HG02943 (cell line): ENCODE measurements around the gene FBXO24.
"Not testable (repeated sequence)": the region's sequence is repeated elsewhere in the genome, so short reads cannot be mapped to it uniquely, and the experiment has no call there.

Experiments
- ATAC-seq: cut with Tn5 transposase; IDR thresholded peaks from one replicate; pipeline ENCODE4 v1.9.1; 2021; ENCODE audit warnings: mild to moderate bottlenecking, low read depth, moderate library complexity; ENCODE audit not compliant: unreplicated experiment

Gene FBXO24

GRCh38 chr7:100559127-100559526 lies 27.0 kb upstream of the FBXO24 start:
- no peak for ATAC-seq

- ATAC-seq: no peak
Observed at GRCh38 chr7:100561491-100562194, 24.5 kb upstream of the FBXO24 start.

- no peak for ATAC-seq
Observed at GRCh38 chr7:100562195-100563099, 23.7 kb upstream of the FBXO24 start.

GRCh38 chr7:100563100-100563564 lies 23.0 kb upstream of the FBXO24 start:
- no peak for ATAC-seq

GRCh38 chr7:100563809-100564400 lies 22.2 kb upstream of the FBXO24 start:
- ATAC-seq: no peak

- not testable (repeated sequence) for ATAC-seq
Observed at GRCh38 chr7:100564405-100564804, 21.7 kb upstream of the FBXO24 start.

GRCh38 chr7:100565133-100565571 lies 21.0 kb upstream of the FBXO24 start:
- ATAC-seq: no peak

GRCh38 chr7:100566018-100566531 lies 20.1 kb upstream of the FBXO24 start:
- ATAC-seq: no peak

- ATAC-seq: no peak
Observed at GRCh38 chr7:100567031-100567730, 18.9 kb upstream of the FBXO24 start.

GRCh38 chr7:100567751-100568175 lies 18.4 kb upstream of the FBXO24 start:
- ATAC-seq: no peak

GRCh38 chr7:100568176-100568895 lies 17.8 kb upstream of the FBXO24 start:
- ATAC-seq: no peak

GRCh38 chr7:100568896-100569844 lies 17.0 kb upstream of the FBXO24 start:
- ATAC-seq: no peak

GRCh38 chr7:100570954-100571828 lies 14.9 kb upstream of the FBXO24 start:
- no peak for ATAC-seq

- ATAC-seq: no peak
Observed at GRCh38 chr7:100571829-100572116, 14.4 kb upstream of the FBXO24 start.

- ATAC-seq: no peak
Observed at GRCh38 chr7:100572281-100572948, 13.7 kb upstream of the FBXO24 start.

- ATAC-seq: no peak
Observed at GRCh38 chr7:100572949-100573675, 13.0 kb upstream of the FBXO24 start.
